ENCODE results near the gene ID4.
"Not testable (repeated sequence)": the region's sequence is repeated elsewhere in the genome, so short reads cannot be mapped to it uniquely, and the experiment has no call there.

Gene ID4

GRCh38 chr6:19852927-19853326, 15.8 kb downstream of the ID4 start:
- H3K4ac ChIP-seq (ENCODE audit: low read depth, low read length) = no peak overlapping the region
- H3K9ac ChIP-seq (ENCODE audit: low read length) = no peak overlapping the region
- H2BK120ac ChIP-seq (ENCODE audit: insufficient read depth, low read length, poor library complexity) = no peak overlapping the region
- no peak overlapping the region for H2BK5ac ChIP-seq (ENCODE audit: low read depth, low read length, poor library complexity)
- H2AFZ ChIP-seq (ENCODE audit: insufficient read depth, low read length, poor library complexity) = no peak overlapping the region
- peaks cover 5% of the 10 kb centered on the region for H3K79me1 ChIP-seq (ENCODE audit: low read length)
- no peak overlapping the region for H2AK5ac ChIP-seq (ENCODE audit: low read length)
- H3K4me3 ChIP-seq (ENCODE audit: low read depth, low read length) = no peak overlapping the region
- no peak overlapping the region for H4K91ac ChIP-seq (ENCODE audit: low read depth, low read length)
- H3K79me2 ChIP-seq (ENCODE audit: control insufficient read depth, insufficient read depth, low read length, poor library complexity) = no peaks in the 10 kb centered on the region
- H3K27me3 ChIP-seq (ENCODE audit: insufficient read depth, low read length) = no peaks in the 10 kb centered on the region
- H3K4me1 ChIP-seq (ENCODE audit: control insufficient read depth in 1 of 2, insufficient read depth in 2 of 2, low read length in 2 of 2) = peaks cover 3 to 4% of the 10 kb centered on the region in 2 experiments
- no peaks in the 10 kb centered on the region for H3K9me3 ChIP-seq (ENCODE audit: insufficient read depth, low read depth, low read length)
- no peak overlapping the region for H3K14ac ChIP-seq (ENCODE audit: low read length)
- H3K27ac ChIP-seq (ENCODE audit: low read depth, low read length) = no peak overlapping the region
- no peak for DNase-seq
- H2BK12ac ChIP-seq (ENCODE audit: low read length) = no peak overlapping the region
- H3K23ac ChIP-seq (ENCODE audit: low read length) = no peak overlapping the region
- no CpG with 5 or more reads among the region's 6 CpGs for WGBS (ENCODE audit: extremely low coverage, insufficient coverage, insufficient read length)
- no peaks in the 10 kb centered on the region for H3K36me3 ChIP-seq (ENCODE audit: control insufficient read depth in 1 of 2, insufficient read depth in 2 of 2, low read length in 2 of 2)
- H3K4me2 ChIP-seq (ENCODE audit: low read length) = no peak overlapping the region
- H4K8ac ChIP-seq (ENCODE audit: low read depth, low read length) = no peak overlapping the region
- H4K12ac ChIP-seq (ENCODE audit: low read depth, low read length) = no peak overlapping the region
- H3K18ac ChIP-seq (ENCODE audit: low read length) = no peak overlapping the region

- H4K12ac ChIP-seq (ENCODE audit: low read depth, low read length); H3K9me3 ChIP-seq (ENCODE audit: insufficient read depth, low read depth, low read length); H3K23ac ChIP-seq (ENCODE audit: low read length); H2BK12ac ChIP-seq (ENCODE audit: low read length); H2BK5ac ChIP-seq (ENCODE audit: low read depth, low read length, poor library complexity); H3K36me3 ChIP-seq (ENCODE audit: control insufficient read depth in 1 of 2, insufficient read depth in 2 of 2, low read length in 2 of 2); H3K4me2 ChIP-seq (ENCODE audit: low read length); H4K91ac ChIP-seq (ENCODE audit: low read depth, low read length); DNase-seq; H3K79me2 ChIP-seq (ENCODE audit: control insufficient read depth, insufficient read depth, low read length, poor library complexity); H3K27me3 ChIP-seq (ENCODE audit: insufficient read depth, low read length); H3K18ac ChIP-seq (ENCODE audit: low read length); H3K4me3 ChIP-seq (ENCODE audit: low read depth, low read length); H3K4ac ChIP-seq (ENCODE audit: low read depth, low read length); H2AFZ ChIP-seq (ENCODE audit: insufficient read depth, low read length, poor library complexity); H3K79me1 ChIP-seq (ENCODE audit: low read length); H4K8ac ChIP-seq (ENCODE audit: low read depth, low read length); H3K4me1 ChIP-seq (ENCODE audit: control insufficient read depth in 1 of 2, insufficient read depth in 2 of 2, low read length in 2 of 2); H2BK120ac ChIP-seq (ENCODE audit: insufficient read depth, low read length, poor library complexity); H3K14ac ChIP-seq (ENCODE audit: low read length); H3K27ac ChIP-seq (ENCODE audit: low read depth, low read length); H2AK5ac ChIP-seq (ENCODE audit: low read length); H3K9ac ChIP-seq (ENCODE audit: low read length): not testable (repeated sequence)
- no CpG with 5 or more reads among the region's 43 CpGs for WGBS (ENCODE audit: extremely low coverage, insufficient coverage, insufficient read length)
Measured at GRCh38 chr6:19854421-19855015, 17.3 kb downstream of the ID4 start.

GRCh38 chr6:19855536-19855935, 18.4 kb downstream of the ID4 start:
- H3K4ac ChIP-seq (ENCODE audit: low read depth, low read length) = no peak overlapping the region
- H3K9me3 ChIP-seq (ENCODE audit: insufficient read depth, low read depth, low read length) = no peaks in the 10 kb centered on the region
- H3K9ac ChIP-seq (ENCODE audit: low read length) = no peak overlapping the region
- H4K8ac ChIP-seq (ENCODE audit: low read depth, low read length) = no peak overlapping the region
- peaks cover 5% of the 10 kb centered on the region for H3K79me1 ChIP-seq (ENCODE audit: low read length)
- H3K18ac ChIP-seq (ENCODE audit: low read length) = no peak overlapping the region
- no peaks in the 10 kb centered on the region for H3K79me2 ChIP-seq (ENCODE audit: control insufficient read depth, insufficient read depth, low read length, poor library complexity)
- no peak overlapping the region for H2BK12ac ChIP-seq (ENCODE audit: low read length)
- H3K4me3 ChIP-seq (ENCODE audit: low read depth, low read length) = no peak overlapping the region
- no peak overlapping the region for H3K4me2 ChIP-seq (ENCODE audit: low read length)
- H4K12ac ChIP-seq (ENCODE audit: low read depth, low read length) = no peak overlapping the region
- no peak overlapping the region for H4K91ac ChIP-seq (ENCODE audit: low read depth, low read length)
- H3K36me3 ChIP-seq (ENCODE audit: control insufficient read depth in 1 of 2, insufficient read depth in 2 of 2, low read length in 2 of 2) = no peaks in the 10 kb centered on the region
- no peak overlapping the region for H3K23ac ChIP-seq (ENCODE audit: low read length)
- H3K14ac ChIP-seq (ENCODE audit: low read length) = no peak overlapping the region
- no peak overlapping the region for H2BK120ac ChIP-seq (ENCODE audit: insufficient read depth, low read length, poor library complexity)
- no peak overlapping the region for H2AFZ ChIP-seq (ENCODE audit: insufficient read depth, low read length, poor library complexity)
- H3K27ac ChIP-seq (ENCODE audit: low read depth, low read length) = no peak overlapping the region
- no peak overlapping the region for H2BK5ac ChIP-seq (ENCODE audit: low read depth, low read length, poor library complexity)
- peaks cover 6 to 8% of the 10 kb centered on the region in 2 experiments for H3K4me1 ChIP-seq (ENCODE audit: control insufficient read depth in 1 of 2, insufficient read depth in 2 of 2, low read length in 2 of 2)
- H2AK5ac ChIP-seq (ENCODE audit: low read length) = no peak overlapping the region
- WGBS (ENCODE audit: extremely low coverage, insufficient coverage, insufficient read length) = no CpG with 5 or more reads among the region's 8 CpGs
- H3K27me3 ChIP-seq (ENCODE audit: insufficient read depth, low read length) = no peaks in the 10 kb centered on the region
- DNase-seq = no peak

GRCh38 chr6:19857139-19857538, 20.0 kb downstream of the ID4 start:
- no peak for DNase-seq
- no peak overlapping the region for H2AFZ ChIP-seq (ENCODE audit: insufficient read depth, low read length, poor library complexity)
- H2BK5ac ChIP-seq (ENCODE audit: low read depth, low read length, poor library complexity) = no peak overlapping the region
- H2AK5ac ChIP-seq (ENCODE audit: low read length) = no peak overlapping the region
- no peak overlapping the region for H3K4me3 ChIP-seq (ENCODE audit: low read depth, low read length)
- no peak overlapping the region for H3K27ac ChIP-seq (ENCODE audit: low read depth, low read length)
- H3K4me2 ChIP-seq (ENCODE audit: low read length) = no peak overlapping the region
- H3K79me2 ChIP-seq (ENCODE audit: control insufficient read depth, insufficient read depth, low read length, poor library complexity) = no peaks in the 10 kb centered on the region
- H3K18ac ChIP-seq (ENCODE audit: low read length) = no peak overlapping the region
- no peak overlapping the region for H3K14ac ChIP-seq (ENCODE audit: low read length)
- H3K4me1 ChIP-seq (ENCODE audit: control insufficient read depth in 1 of 2, insufficient read depth in 2 of 2, low read length in 2 of 2) = peaks cover 4% of the 10 kb centered on the region in 2 experiments
- H4K91ac ChIP-seq (ENCODE audit: low read depth, low read length) = no peak overlapping the region
- no peaks in the 10 kb centered on the region for H3K36me3 ChIP-seq (ENCODE audit: control insufficient read depth in 1 of 2, insufficient read depth in 2 of 2, low read length in 2 of 2)
- H2BK120ac ChIP-seq (ENCODE audit: insufficient read depth, low read length, poor library complexity) = no peak overlapping the region
- no peaks in the 10 kb centered on the region for H3K9me3 ChIP-seq (ENCODE audit: insufficient read depth, low read depth, low read length)
- H3K79me1 ChIP-seq (ENCODE audit: low read length) = no peaks in the 10 kb centered on the region
- no peak overlapping the region for H3K23ac ChIP-seq (ENCODE audit: low read length)
- no peak overlapping the region for H3K4ac ChIP-seq (ENCODE audit: low read depth, low read length)
- WGBS (ENCODE audit: extremely low coverage, insufficient coverage, insufficient read length) = no CpG with 5 or more reads among the region's 3 CpGs
- no peaks in the 10 kb centered on the region for H3K27me3 ChIP-seq (ENCODE audit: insufficient read depth, low read length)
- H3K9ac ChIP-seq (ENCODE audit: low read length) = no peak overlapping the region
- H4K8ac ChIP-seq (ENCODE audit: low read depth, low read length) = no peak overlapping the region
- H4K12ac ChIP-seq (ENCODE audit: low read depth, low read length) = no peak overlapping the region
- H2BK12ac ChIP-seq (ENCODE audit: low read length) = no peak overlapping the region
